ENCODE measurements around the gene CCDC8. TPM values are rescaled to one million over a fixed set of nuclear protein-coding genes. Genes with fewer than 3 reads are reported as not detected.

Gene CCDC8
- total and polyA plus RNA-seq, 2 experiments from 2014 or later, result 5.6 to 16.5 TPM

GRCh38 chr19:46407856-46408663 is 5.3 kb downstream of the CCDC8 start:
- Mint-ChIP-seq H3K4me1 (peaks cover 44% of the 10 kb centered on the region), H3K27me3 (ENCODE audit: insufficient read depth, low read depth, poor library complexity) (peaks cover 54% of the 10 kb centered on the region), H3K4me3 (peak overlapping the region; percentile 72), H3K36me3 (ENCODE audit: low read depth) (peaks cover 19% of the 10 kb centered on the region), H3K27ac (peak overlapping the region; percentile 47; the same call in 1 of the 2 replicates), H3K9me3 (no peaks in the 10 kb centered on the region)
- no peak for DNase-seq (ENCODE audit: low spot score)
- Histone ChIP-seq H2AFZ (0 out of 2 replicates have a peak overlapping the region, but pooled peaks have one; percentile 52), H3K4me2 (peak overlapping the region; percentile 90), H3K79me2 (replicated peaks; ENCODE audit: insufficient read depth) (peaks cover 28% of the 10 kb centered on the region), H3F3A (replicated peaks; ENCODE audit: low read depth) (peaks cover 13% of the 10 kb centered on the region; the same call in 1 of the 2 replicates), H3K27me3 (ENCODE audit: insufficient read depth) (peaks cover 66% of the 10 kb centered on the region), H4K20me1 (replicated peaks; ENCODE audit: insufficient read depth) (peaks cover 16% of the 10 kb centered on the region), H3K36me3 (ENCODE audit: insufficient read depth) (no peaks in the 10 kb centered on the region), H3K4me3 (peak overlapping the region; percentile 67), H3K9me2 (ENCODE audit: insufficient read depth) (no peaks in the 10 kb centered on the region), H3K27ac (ENCODE audit: low read depth) (no peak overlapping the region), H3K4me1 (ENCODE audit: insufficient read depth) (peaks cover 26% of the 10 kb centered on the region)
- ATAC-seq, result no peak
- TF ChIP-seq STAT1 (IDR thresholded peaks at IDR 0.05; ENCODE audit: unreplicated experiment) (no peak), ETS1 (IDR thresholded peaks at IDR 0.05) (no peak), REST (IDR thresholded peaks at IDR 0.05; ENCODE audit: unreplicated experiment) (no peak), EZH2phosphoT487 (IDR thresholded peaks at IDR 0.05; ENCODE audit: unreplicated experiment) (no peak)

GRCh38 chr19:46406976-46407375 is 6.4 kb downstream of the CCDC8 start:
- Mint-ChIP-seq H3K9me3 (no peaks in the 10 kb centered on the region), H3K4me1 (peaks cover 44% of the 10 kb centered on the region), H3K36me3 (ENCODE audit: low read depth) (peaks cover 19% of the 10 kb centered on the region), H3K4me3 (peak overlapping the region; percentile 32; the same call in 2 of the 3 replicates), H3K27ac (no peak overlapping the region), H3K27me3 (ENCODE audit: insufficient read depth, low read depth, poor library complexity) (peaks cover 51% of the 10 kb centered on the region)
- Histone ChIP-seq H3K9me2 (ENCODE audit: insufficient read depth) (no peaks in the 10 kb centered on the region), H3F3A (replicated peaks; ENCODE audit: low read depth) (peaks cover 16% of the 10 kb centered on the region; the same call in 1 of the 2 replicates), H3K27me3 (ENCODE audit: insufficient read depth) (peaks cover 64% of the 10 kb centered on the region), H4K20me1 (replicated peaks; ENCODE audit: insufficient read depth) (peaks cover 16% of the 10 kb centered on the region), H3K4me2 (peak overlapping the region; percentile 64), H3K36me3 (ENCODE audit: insufficient read depth) (no peaks in the 10 kb centered on the region), H3K4me1 (ENCODE audit: insufficient read depth) (peaks cover 26% of the 10 kb centered on the region), H3K4me3 (peak overlapping the region; percentile 41; the same call in 1 of the 2 replicates), H3K79me2 (replicated peaks; ENCODE audit: insufficient read depth) (peaks cover 19% of the 10 kb centered on the region), H2AFZ (no peak overlapping the region), H3K27ac (ENCODE audit: low read depth) (no peak overlapping the region)
- ATAC-seq, result no peak
- DNase-seq (ENCODE audit: low spot score), result no peak
- TF ChIP-seq ZNF331 (CRISPR knock-in tag; IDR thresholded peaks at IDR 0.05; ENCODE audit: low read depth) (no peak), EZH2phosphoT487 (IDR thresholded peaks at IDR 0.05; ENCODE audit: unreplicated experiment) (no peak), ETS1 (IDR thresholded peaks at IDR 0.05) (no peak), EZH2 (IDR thresholded peaks at IDR 0.05; ENCODE audit: low read depth, unreplicated experiment) (no peak), JUNB (IDR thresholded peaks at IDR 0.05; ENCODE audit: unreplicated experiment) (no peak), POLR2AphosphoS5 (IDR thresholded peaks at IDR 0.05; ENCODE audit: low read depth) (no peak; the same call in 1 of the 2 replicates), NANOG (IDR thresholded peaks at IDR 0.05; ENCODE audit: borderline replicate concordance) (no peak), CREB1 (CRISPR knock-in tag; IDR thresholded peaks at IDR 0.05; ENCODE audit: low read depth) (no peak)
